GM21360 (cell line): ENCODE data around the gene USP26.
"Not testable (repeated sequence)": the region's sequence is repeated elsewhere in the genome, so short reads cannot be mapped to it uniquely, and the experiment has no call there.

Source experiments
- ATAC-seq: cut with Tn5 transposase; IDR thresholded peaks from one replicate; pipeline ENCODE4 v1.9.1; 2021; ENCODE audit warnings: mild to moderate bottlenecking, moderate library complexity; ENCODE audit not compliant: unreplicated experiment

The USP26 gene

GRCh38 chrX:133044145-133044786 lies 52.6 kb downstream of the USP26 start:
- ATAC-seq, result not testable (repeated sequence)

- no peak for ATAC-seq
Measured at GRCh38 chrX:133042260-133042659, 54.6 kb downstream of the USP26 start.

DNA sequence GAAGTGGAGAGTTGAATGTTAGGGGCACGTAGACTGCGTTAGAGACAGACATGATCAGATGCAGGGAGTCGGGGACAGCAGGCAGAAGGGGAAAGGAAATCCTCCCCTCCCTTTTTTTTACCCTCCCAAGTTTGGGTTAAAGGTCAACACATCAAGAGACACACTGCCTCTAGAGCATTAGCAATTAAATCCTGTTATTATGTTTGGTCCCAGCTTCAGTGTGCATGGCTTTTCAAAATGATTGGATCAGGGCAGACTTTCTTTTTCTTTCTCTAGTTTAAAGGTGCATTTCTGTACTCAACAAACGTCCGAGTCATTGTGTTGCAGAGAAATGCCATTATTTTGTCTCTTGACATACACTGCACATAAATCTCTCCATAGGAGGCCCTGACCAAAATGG lies 63.9 kb downstream of the USP26 start:
- ATAC-seq, result no peak

GRCh38 chrX:133018229-133018628 lies 78.7 kb downstream of the USP26 start:
- ATAC-seq, result no peak

- ATAC-seq, result no peak
Measured at GRCh38 chrX:133007458-133007857, 89.5 kb downstream of the USP26 start.

GRCh38 chrX:133005616-133006015 lies 91.3 kb downstream of the USP26 start:
- no peak for ATAC-seq

GRCh38 chrX:133005042-133005441 lies 91.9 kb downstream of the USP26 start:
- no peak for ATAC-seq

DNA sequence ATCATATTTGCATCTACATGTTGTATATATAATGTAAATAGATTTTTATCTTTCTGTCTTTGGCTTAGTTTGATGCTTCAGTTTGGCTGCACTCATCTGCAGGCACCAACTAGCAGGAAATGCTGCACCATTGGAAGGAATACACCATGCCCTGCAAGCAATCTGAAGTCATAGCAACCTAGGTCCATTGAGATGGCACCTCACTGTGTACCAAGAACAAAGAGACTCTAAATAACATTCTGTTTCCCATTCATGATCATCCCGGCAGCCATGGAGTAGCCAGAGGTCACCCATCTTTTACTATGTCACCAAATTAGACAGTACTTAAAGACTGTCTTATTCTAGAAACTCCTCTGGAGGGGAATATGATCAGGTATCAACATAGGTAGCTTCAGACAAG lies 97.7 kb downstream of the USP26 start:
- no peak for ATAC-seq

DNA sequence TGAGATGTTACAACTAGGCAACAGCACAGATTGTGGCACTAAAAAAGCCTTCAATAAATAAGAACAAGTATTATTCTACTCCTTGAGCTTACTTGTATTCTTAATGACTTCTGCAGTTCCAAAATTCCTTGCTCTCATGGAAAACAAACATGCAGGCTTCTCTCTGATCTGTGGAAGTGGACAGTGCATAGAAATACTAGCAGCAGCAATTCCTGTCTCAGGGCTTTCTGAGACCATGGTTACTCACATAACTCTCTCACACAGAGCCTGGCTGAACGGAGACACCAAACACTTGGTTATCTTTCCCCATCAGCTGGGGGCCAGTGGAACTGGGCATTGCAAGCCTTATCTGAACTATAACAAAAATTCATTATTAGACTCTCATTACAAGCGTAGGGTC lies 106.1 kb downstream of the USP26 start:
- ATAC-seq, result no peak

GRCh38 chrX:132986556-132986955 lies 110.4 kb downstream of the USP26 start:
- ATAC-seq, result no peak

DNA sequence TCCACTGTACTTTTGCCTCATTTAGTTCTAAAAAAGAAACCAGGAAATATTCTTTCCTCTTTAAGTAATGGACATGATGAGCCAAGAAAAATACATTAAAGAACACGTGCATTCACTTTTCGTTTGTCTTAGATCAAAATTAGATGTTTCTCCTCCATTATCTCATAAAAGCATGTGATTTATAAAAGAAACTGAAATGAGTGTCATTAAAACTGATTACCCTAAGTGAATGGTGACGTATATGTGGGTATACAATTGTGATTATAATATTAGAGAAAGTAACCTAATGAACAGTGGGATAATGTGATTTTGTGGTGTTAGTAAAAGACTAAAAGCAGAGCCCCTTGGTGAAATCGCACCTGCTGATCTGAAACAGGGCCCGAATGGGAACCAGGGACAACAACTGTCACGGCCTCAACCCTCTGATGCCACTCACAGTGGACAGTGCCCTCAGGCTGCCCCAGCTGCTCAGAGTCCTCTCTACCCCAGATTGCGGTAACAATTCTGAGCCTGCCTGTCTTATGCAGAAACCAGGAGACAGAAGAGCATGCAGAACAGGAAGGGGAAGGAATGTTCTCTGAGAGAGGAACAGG lies 112.8 kb downstream of the USP26 start:
- no peak for ATAC-seq

GRCh38 chrX:132983496-132983895 lies 113.4 kb downstream of the USP26 start:
- ATAC-seq, result no peak

DNA sequence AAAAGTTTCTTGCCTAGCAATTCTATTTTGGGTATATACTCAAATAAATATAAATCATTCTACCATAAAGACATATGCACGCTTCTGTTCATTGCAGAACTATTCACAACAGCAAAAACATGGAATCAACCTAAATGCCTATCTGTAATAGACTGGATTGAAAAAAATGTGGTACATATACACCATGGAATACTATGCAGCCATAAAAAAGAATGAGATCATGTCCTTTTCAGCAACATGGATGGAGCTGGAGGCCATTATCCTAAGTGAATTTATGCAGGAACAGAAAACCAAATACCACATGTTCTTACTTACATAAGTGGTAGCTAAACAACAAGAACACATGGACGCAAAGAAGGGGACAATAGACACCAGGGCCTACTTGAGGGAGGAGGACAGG lies 116.9 kb downstream of the USP26 start:
- not testable (repeated sequence) for ATAC-seq
